Activated CD4-positive, alpha-beta T cell treated with anti-CD3 and anti-CD28 coated beads for 36 hours (primary cell): ENCODE data around the gene ZBTB18. TPM values are rescaled to one million over a fixed set of nuclear protein-coding genes. Genes with fewer than 3 reads are reported as not detected.

Source experiments
- ATAC-seq: fragments of 200-7000 bp; cut with Tn5 transposase; one replicate; pipeline ENCODE4 v1.10.0; 2021; ENCODE audit warnings: mild to moderate bottlenecking, moderate library complexity
- CTCF ChIA-PET: fragments of 350-600 bp; sonication (Branson Sonifier 250); formaldehyde crosslinking; loops from one replicate; lab custom pipeline; 2021; ENCODE audit warnings: antibody characterized with exemption; lab: Charles Lee
- POLR2A ChIA-PET: fragments of 350-600 bp; sonication (Branson Sonifier 250); formaldehyde crosslinking; loops from one replicate; lab custom pipeline; 2021; ENCODE audit warnings: antibody characterized with exemption, inconsistent platforms; lab: Charles Lee
- DNase-seq: peaks from one replicate; pipeline ENCODE4 v3.0.0-alpha.2; 2020
- H3K27ac Mint-ChIP-seq: one replicate; pipeline ENCODE4 v1.8.0; 2021; ENCODE audit warnings: mixed read lengths
- H3K27me3 Mint-ChIP-seq: one replicate; pipeline ENCODE4 v1.8.0; 2021; ENCODE audit warnings: mixed read lengths
- H3K36me3 Mint-ChIP-seq: one replicate; pipeline ENCODE4 v1.8.0; 2021; ENCODE audit warnings: low read depth, mixed read lengths
- H3K4me1 Mint-ChIP-seq: one replicate; pipeline ENCODE4 v1.8.0; 2021; ENCODE audit warnings: mixed read lengths
- H3K4me3 Mint-ChIP-seq: one replicate; pipeline ENCODE4 v1.8.0; 2021; ENCODE audit warnings: mild to moderate bottlenecking, moderate library complexity, mixed read lengths
- H3K9me3 Mint-ChIP-seq: one replicate; pipeline ENCODE4 v1.8.0; 2021; ENCODE audit warnings: low read depth, mixed read lengths
- intact Hi-C, 2 experiments: fragments of 100-400 bp; cut with DNase I in 1 of 2; cut with micrococcal nuclease in 1 of 2; formaldehyde crosslinking; loops; one replicate each; pipeline versions ENCODE4 v1.14.2 to v1.15.1; 2022 to 2024; cut with DNase I, micrococcal nuclease
- total RNA-seq, 2 experiments: library from RNA; stranded (reverse); gene quantifications; one replicate each; pipeline ENCODE4 v1.2.3, GENCODE V29; 2021

ZBTB18 gene
- total RNA-seq, 2 experiments from 2014 or later, result 5.0 to 5.3 TPM

DNA sequence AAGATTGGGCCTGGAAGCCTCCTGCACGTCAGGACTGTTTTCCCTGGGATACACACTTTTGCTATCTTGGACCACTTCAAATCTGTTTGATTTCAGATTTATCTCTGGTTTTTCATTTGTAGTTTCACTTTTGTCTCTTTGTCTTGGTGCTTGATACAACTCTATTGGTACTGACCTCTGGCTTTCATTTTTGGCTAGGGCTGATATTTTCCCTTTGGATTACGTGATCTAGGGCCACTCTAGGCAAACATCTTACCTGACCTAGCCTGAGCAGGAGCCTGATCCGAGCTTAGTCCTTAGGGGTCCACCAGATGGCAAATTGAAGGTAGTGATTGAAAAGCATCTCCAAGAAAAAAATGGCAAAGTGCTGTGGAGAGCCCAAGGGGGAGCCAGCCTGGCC is 39.6 kb downstream of the ZBTB18 start:
- Mint-ChIP-seq H3K36me3 (no peaks in the 10 kb centered on the region), H3K4me1 (no peaks in the 10 kb centered on the region), H3K27me3 (no peaks in the 10 kb centered on the region), H3K4me3 (no peak overlapping the region), H3K9me3 (no peaks in the 10 kb centered on the region), H3K27ac (no peak overlapping the region)
- no peak for ATAC-seq
- POLR2A ChIA-PET, result no interaction called here
- CTCF ChIA-PET, result interaction anchor here (0.6 to 1.1 kb wide), 2 partner anchors 20 to 176 kb away, joined by 3 to 4 read pairs; no protein-coding TSS in a partner anchor
- intact Hi-C loops, result no loop called here
- DNase-seq, result no peak

DNA sequence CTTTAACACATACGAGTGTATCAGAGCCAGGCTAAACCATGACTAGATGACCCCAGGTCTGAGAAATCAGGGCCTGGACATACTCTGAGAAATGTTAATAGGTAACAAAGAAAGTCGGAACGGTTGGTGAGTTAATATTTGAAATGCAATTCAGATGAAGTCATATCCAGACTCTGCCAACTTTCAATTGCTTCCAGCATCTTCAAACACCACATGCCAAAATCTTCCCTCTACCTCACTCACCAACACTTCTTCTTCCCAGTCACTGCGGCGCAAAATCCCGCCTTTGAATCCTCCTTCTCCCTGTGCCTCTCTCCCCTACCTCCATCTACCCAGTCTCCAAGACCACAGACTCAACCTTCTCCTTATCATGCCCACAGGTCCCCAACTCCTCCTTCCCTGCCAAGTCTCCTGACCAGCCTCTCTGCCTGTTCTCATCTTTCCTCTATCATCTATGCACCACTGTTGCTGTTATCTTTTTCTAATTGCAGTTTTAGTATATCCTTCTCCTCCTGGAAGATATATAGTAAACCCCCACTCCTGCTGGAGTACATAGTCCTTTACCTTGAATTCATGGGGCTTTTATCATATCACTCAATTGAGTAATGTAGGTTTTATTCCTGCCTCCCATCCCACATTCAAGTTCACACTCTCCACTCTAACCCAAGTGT is 41.3 kb downstream of the ZBTB18 start:
- no peaks in the 10 kb centered on the region for H3K36me3 Mint-ChIP-seq
- no peak for ATAC-seq
- no peak overlapping the region for H3K27ac Mint-ChIP-seq
- peaks cover 1% of the 10 kb centered on the region for H3K4me1 Mint-ChIP-seq
- POLR2A ChIA-PET, result no interaction called here
- H3K27me3 Mint-ChIP-seq, result no peaks in the 10 kb centered on the region
- intact Hi-C loops, result no loop called here
- CTCF ChIA-PET, result interaction anchor here (0.7 kb wide), 1 partner anchor 32 kb away, joined by 3 read pairs; no protein-coding TSS in a partner anchor
- H3K9me3 Mint-ChIP-seq, result no peaks in the 10 kb centered on the region
- no peak overlapping the region for H3K4me3 Mint-ChIP-seq
- no peak for DNase-seq

DNA sequence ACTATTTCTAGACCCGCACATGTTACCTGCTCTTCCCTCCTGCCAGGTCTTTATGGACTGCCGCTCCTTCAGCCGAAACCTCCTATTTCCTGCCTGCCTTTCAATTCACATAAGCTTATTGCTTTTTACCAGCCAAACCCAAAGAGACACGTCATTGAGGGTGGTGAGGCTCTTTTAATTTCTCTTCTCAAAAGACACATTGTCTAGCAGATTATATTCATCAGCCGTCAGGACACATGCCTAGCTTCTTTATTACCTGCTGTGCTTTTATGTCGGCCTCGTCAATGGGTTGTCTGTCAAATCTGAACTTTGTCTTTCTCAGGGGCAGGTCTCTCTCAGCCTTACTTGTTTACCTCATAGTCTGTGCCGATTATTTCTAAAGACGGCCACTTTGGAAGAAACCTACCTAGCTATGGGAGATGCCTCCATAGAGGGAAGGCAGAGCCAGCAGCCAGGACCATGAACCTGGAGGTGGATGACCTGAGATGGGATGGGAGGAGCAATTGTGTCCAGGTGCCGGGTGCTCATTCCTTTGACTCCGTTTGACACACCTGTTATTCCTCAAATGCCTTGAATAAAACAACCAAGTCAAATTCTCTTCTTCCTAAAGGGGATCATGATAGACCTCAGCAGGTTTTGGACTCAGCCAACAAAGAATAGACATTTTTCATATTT is 42.0 kb downstream of the ZBTB18 start:
- Mint-ChIP-seq H3K4me3 (no peak overlapping the region), H3K27ac (no peak overlapping the region), H3K36me3 (no peaks in the 10 kb centered on the region), H3K9me3 (no peaks in the 10 kb centered on the region), H3K27me3 (no peaks in the 10 kb centered on the region), H3K4me1 (peaks cover 6% of the 10 kb centered on the region)
- ATAC-seq, result no peak
- intact Hi-C loops, result no loop called here
- no peak for DNase-seq
- CTCF ChIA-PET, result interaction anchor here (0.7 kb wide), 1 partner anchor 33 kb away, joined by 3 read pairs; no protein-coding TSS in a partner anchor
- POLR2A ChIA-PET, result no interaction called here

DNA sequence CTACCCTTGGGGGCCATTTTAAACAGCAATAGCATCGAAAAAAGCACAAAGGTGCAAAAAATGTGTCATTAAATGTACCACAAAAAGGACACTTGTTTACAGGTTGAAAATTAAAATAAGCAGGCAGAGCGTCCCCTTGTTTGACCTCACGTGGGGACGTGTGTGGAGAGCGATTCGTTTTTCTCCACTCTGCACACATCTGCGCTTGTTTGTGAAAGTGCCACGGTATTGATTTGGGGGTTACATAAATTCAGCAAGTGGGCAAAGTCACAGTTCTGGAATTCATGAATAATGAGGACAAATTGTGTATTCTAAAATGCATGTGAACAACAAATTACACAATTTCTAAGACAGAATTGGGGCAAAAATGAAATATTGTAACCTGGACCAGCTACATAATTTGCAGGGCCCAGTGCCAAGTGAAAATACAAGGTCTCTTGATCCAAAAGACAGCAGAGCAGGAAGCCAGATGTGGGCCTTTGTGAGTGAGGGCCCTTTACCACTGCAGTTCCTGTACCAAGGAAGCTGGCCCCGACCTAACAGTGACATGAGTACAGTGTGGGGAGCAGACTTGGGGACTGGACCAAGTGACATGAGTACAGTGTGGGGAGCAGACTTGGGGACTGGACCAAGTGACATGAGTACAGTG is 43.9 kb downstream of the ZBTB18 start:
- Mint-ChIP-seq H3K27ac (no peak overlapping the region), H3K27me3 (no peaks in the 10 kb centered on the region), H3K36me3 (no peaks in the 10 kb centered on the region), H3K9me3 (no peaks in the 10 kb centered on the region), H3K4me1 (peaks cover 9% of the 10 kb centered on the region), H3K4me3 (no peak overlapping the region)
- intact Hi-C loops, result no loop called here
- DNase-seq, result no peak
- CTCF ChIA-PET, result no interaction called here
- ATAC-seq, result no peak
- POLR2A ChIA-PET, result no interaction called here

DNA sequence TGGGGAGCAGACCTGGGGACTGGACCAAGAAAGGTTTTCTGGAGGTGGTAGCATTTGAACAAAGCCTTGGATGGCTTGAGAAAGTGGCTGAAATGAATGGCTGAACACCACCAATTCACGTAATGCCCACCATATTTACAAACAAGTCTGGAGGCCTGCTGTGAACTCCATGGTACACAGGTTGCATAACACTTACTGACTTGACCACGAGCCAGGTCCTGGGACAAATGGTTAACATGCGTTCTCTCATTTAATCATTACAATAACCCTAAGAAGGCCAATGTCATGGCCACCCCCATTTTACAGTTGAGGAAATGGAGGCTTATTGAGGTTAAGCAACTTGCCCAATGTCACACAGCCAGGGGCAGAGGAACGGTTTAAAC is 44.4 kb downstream of the ZBTB18 start:
- H3K27ac Mint-ChIP-seq, result no peak overlapping the region
- POLR2A ChIA-PET, result no interaction called here
- no peaks in the 10 kb centered on the region for H3K36me3 Mint-ChIP-seq
- H3K4me1 Mint-ChIP-seq, result peaks cover 9% of the 10 kb centered on the region
- ATAC-seq (no peak), DNase-seq (no peak)
- no peaks in the 10 kb centered on the region for H3K27me3 Mint-ChIP-seq
- intact Hi-C loops, result no loop called here
- H3K4me3 Mint-ChIP-seq, result no peak overlapping the region
- H3K9me3 Mint-ChIP-seq, result no peaks in the 10 kb centered on the region
- CTCF ChIA-PET, result no interaction called here

DNA sequence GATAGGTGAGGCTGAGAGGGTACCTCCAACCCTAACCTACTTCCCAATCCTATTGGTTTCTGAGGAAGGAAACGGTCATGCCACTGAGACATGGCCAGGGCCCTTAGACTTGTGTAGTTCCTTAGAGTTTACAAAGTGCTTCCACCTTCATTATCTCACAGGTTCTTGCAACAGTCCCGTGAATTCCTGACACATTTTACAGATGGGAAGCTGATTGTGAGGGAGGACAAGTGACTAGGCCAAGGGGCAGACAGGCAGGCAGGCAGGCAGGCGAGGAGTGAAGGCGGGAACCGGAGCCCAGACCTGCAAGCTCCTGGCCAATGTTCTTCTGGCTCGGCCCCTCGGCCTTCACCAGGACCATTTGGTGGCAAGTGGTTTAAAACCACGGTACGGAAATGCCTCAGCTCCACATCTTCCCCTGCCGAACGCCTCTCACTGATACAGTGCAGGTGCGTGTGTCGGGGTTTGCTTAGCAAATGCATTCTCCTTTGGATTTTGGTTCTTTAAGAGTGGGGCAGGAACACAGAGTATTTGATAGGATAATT is 45.1 kb downstream of the ZBTB18 start:
- Mint-ChIP-seq H3K27me3 (no peaks in the 10 kb centered on the region), H3K36me3 (no peaks in the 10 kb centered on the region), H3K4me1 (peaks cover 15% of the 10 kb centered on the region), H3K9me3 (no peaks in the 10 kb centered on the region), H3K27ac (no peak overlapping the region), H3K4me3 (no peak overlapping the region)
- no peak for ATAC-seq
- POLR2A ChIA-PET, result no interaction called here
- CTCF ChIA-PET, result no interaction called here
- intact Hi-C loops, result no loop called here
- DNase-seq, result no peak

DNA sequence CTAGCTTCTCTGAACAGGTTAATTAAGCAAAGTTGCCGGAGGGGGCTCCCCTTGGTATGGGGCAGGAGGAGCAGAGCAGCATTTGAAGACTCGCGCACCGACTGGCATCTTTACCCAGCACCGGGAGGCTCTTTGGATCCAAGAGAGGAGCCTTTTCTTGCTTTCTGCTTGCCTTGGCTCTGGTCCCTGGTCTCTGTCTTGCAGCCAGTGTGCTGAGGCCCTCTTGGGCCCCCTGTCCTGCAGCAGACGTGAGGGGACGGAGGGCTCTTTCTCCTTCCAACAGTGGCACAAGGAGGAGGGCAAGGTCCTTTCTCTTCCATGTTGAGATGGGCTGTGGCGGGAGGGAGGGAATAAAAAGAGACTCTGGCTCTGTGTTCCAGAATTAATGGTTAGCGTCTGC is 45.6 kb downstream of the ZBTB18 start:
- Mint-ChIP-seq H3K4me1 (peaks cover 16% of the 10 kb centered on the region), H3K27ac (no peak overlapping the region), H3K36me3 (no peaks in the 10 kb centered on the region), H3K9me3 (no peaks in the 10 kb centered on the region), H3K4me3 (no peak overlapping the region), H3K27me3 (peaks cover 2% of the 10 kb centered on the region)
- no peak for ATAC-seq
- ChIA-PET CTCF (interaction anchor here (0.6 kb wide), 1 partner anchor 100 kb away, joined by 5 read pairs; no protein-coding TSS in a partner anchor), POLR2A (no interaction called here)
- intact Hi-C loops, result no loop called here
- no peak for DNase-seq

DNA sequence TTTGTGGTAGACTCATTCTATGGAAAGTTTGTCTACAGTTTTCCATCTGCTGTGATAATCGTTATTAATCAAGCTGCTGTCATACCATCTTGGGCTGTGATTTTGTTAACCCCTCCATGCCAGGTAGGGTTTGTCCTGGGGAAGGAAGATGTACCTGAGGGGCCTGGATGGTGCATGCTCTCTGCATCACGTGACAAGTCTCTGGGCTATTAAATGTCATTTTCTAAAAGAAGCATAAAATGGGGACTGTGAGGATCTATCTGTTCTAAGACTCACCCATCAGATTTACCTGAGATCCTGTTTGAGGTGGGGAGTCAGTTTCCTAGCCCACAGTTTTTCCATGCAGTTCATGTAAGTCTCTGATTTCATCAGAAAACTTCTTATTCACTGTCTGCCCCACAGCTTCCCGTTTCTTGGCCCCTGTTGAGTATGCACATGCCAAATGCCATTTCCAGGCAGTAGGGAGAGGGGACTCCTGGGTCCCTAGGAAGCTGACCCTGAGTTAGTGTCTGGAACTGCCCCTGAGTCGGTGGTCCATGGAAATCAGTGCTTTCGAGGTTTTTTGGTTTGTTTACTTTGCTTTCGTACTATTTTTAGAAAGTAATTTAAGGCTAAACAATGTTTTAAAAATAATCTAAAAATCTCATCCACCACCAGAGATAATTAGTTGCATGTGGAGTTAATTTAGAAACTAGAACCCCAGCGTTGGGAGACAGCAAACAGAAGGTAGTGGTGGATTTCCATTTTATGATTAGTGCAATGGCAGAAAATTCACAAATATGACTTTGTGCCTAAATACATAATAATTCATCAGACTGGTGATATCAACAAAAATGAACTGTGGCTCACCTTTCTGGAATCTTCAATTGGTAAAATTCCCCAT is 46.7 kb downstream of the ZBTB18 start:
- no peak overlapping the region for H3K4me3 Mint-ChIP-seq
- intact Hi-C loops, result no loop called here
- no peaks in the 10 kb centered on the region for H3K9me3 Mint-ChIP-seq
- no peak overlapping the region for H3K27ac Mint-ChIP-seq
- H3K27me3 Mint-ChIP-seq, result peaks cover 2% of the 10 kb centered on the region
- no peak for DNase-seq
- ChIA-PET CTCF (interaction anchor here (0.6 kb wide), 1 partner anchor 349 kb away, joined by 3 read pairs; no protein-coding TSS in a partner anchor), POLR2A (no interaction called here)
- H3K4me1 Mint-ChIP-seq, result peaks cover 16% of the 10 kb centered on the region
- H3K36me3 Mint-ChIP-seq, result no peaks in the 10 kb centered on the region
- no peak for ATAC-seq

DNA sequence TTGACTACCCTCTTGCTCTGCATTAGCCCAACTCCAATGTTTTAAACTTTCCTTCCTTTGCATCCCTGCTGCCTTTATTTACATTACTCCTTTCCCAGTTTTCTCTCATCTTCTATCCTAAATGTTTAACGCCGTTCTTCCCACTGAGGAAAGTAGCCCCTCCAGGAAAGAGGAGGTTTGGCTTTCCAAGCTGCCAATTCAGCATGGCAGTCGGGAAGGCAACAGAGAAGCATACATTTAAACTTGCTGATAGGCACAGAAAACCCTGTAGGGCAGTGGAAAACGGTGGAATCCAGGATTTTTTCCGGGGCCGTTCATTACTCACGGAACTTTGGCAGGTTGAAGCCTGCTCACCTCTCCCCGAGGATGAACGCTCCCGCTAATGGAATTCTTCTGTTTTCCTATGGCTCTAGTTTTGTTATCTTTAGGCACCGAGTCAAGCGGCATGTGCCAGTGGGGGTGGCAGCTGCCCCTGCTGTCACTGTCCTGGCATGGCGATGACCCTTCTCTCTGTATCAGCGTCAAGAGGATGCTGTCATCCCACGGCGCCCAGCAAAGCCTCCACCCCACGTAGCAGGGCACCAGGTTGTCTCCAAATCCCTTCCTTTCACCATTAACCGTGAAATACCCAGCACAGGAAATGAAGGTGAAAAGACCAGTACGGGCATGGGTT is 48.3 kb downstream of the ZBTB18 start:
- CTCF ChIA-PET, result no interaction called here
- DNase-seq (no peak), ATAC-seq (no peak)
- intact Hi-C loops, result no loop called here
- POLR2A ChIA-PET, result no interaction called here
- no peaks in the 10 kb centered on the region for H3K9me3 Mint-ChIP-seq
- no peaks in the 10 kb centered on the region for H3K36me3 Mint-ChIP-seq
- H3K4me3 Mint-ChIP-seq, result no peak overlapping the region
- peaks cover 2% of the 10 kb centered on the region for H3K27me3 Mint-ChIP-seq
- H3K27ac Mint-ChIP-seq, result no peak overlapping the region
- H3K4me1 Mint-ChIP-seq, result peaks cover 16% of the 10 kb centered on the region

DNA sequence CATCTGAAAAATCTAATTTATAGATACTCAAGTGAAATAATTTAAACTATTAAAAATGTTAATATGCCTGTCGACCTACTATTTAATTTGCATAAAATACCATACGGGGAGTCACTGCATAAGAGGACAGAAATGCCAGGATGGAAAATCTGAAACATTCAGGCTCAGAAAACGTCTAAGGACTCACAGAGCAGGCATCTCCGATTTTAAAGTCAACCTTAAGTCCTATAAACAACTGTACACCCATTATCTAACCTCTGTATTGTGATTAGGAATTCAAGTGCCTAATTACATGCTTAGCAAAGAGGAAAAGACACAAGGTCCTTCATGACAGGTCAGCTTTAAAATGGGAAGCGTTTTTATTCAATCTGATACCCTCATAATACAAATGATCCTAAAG is 49.2 kb downstream of the ZBTB18 start:
- intact Hi-C loops, result no loop called here
- Mint-ChIP-seq H3K4me1 (peaks cover 16% of the 10 kb centered on the region), H3K27me3 (peaks cover 2% of the 10 kb centered on the region), H3K27ac (no peak overlapping the region), H3K36me3 (no peaks in the 10 kb centered on the region), H3K9me3 (no peaks in the 10 kb centered on the region), H3K4me3 (no peak overlapping the region)
- POLR2A ChIA-PET, result no interaction called here
- CTCF ChIA-PET, result no interaction called here
- ATAC-seq (no peak), DNase-seq (no peak)
